WTC11 (cell line): ENCODE data around the gene FGF14. TPM values are rescaled to one million over a fixed set of nuclear protein-coding genes. Genes with fewer than 3 reads are reported as not detected.

Source experiments
- ATAC-seq: fragments of 200-7000 bp; cut with Tn5 transposase; 2 replicates; pipeline ENCODE4 v1.10.0; 2021; ENCODE audit warnings: mild to moderate bottlenecking, moderate library complexity
- CTCF ChIA-PET: fragments of 300-600 bp; sonication (Branson Sonifier 250); formaldehyde crosslinking; loops from one replicate; lab custom pipeline; 2021; ENCODE audit warnings: antibody characterized with exemption; lab: Charles Lee
- POLR2A ChIA-PET: fragments of 350-600 bp; sonication (Branson Sonifier 250); formaldehyde crosslinking; loops from one replicate; lab custom pipeline; 2021; ENCODE audit warnings: antibody characterized with exemption; lab: Charles Lee
- DNase-seq: peaks from one replicate; pipeline ENCODE4 v3.0.0; 2021; ENCODE audit warnings: low spot score
- H3K27ac Mint-ChIP-seq: 2 replicates; pipeline ENCODE4 v1.8.0; 2021; ENCODE audit warnings: mixed read lengths
- H3K27me3 Mint-ChIP-seq: 2 replicates; pipeline ENCODE4 v1.8.0; 2021; ENCODE audit warnings: low read depth, mild to moderate bottlenecking, moderate library complexity, mixed read lengths
- H3K36me3 Mint-ChIP-seq: 2 replicates; pipeline ENCODE4 v1.8.0; 2021; ENCODE audit warnings: mixed read lengths
- H3K4me1 Mint-ChIP-seq: 2 replicates; pipeline ENCODE4 v1.8.0; 2022; ENCODE audit warnings: mixed read lengths
- H3K4me3 Mint-ChIP-seq: 2 replicates; pipeline ENCODE4 v1.8.0; 2021; ENCODE audit warnings: mild to moderate bottlenecking, moderate library complexity, mixed read lengths
- H3K9me3 Mint-ChIP-seq: 2 replicates; pipeline ENCODE4 v1.8.0; 2021; ENCODE audit warnings: mixed read lengths
- AR ChIP-seq: fragments of 250-450 bp; sonication (Bioruptor Pico); IDR thresholded peaks from 2 replicates; pipeline ENCODE4 v1.9.0; 2021; ENCODE audit warnings: mild to moderate bottlenecking
- ATF2 ChIP-seq: sonication (generic); formaldehyde crosslinking; IDR thresholded peaks from 2 replicates; pipeline ENCODE4 v1.8.1; 2022; ENCODE audit warnings: low read depth, missing genetic modification reagents, borderline replicate concordance
- E2F5 ChIP-seq: sonication (generic); formaldehyde crosslinking; IDR thresholded peaks from 2 replicates; pipeline ENCODE4 v1.8.1; 2022; ENCODE audit warnings: mild to moderate bottlenecking, moderate library complexity, missing genetic modification reagents
- ELF4 ChIP-seq: sonication (generic); formaldehyde crosslinking; IDR thresholded peaks from 2 replicates; pipeline ENCODE4 v1.8.1; 2022; ENCODE audit warnings: low read depth, mild to moderate bottlenecking, moderate library complexity, missing genetic modification reagents
- FOXJ3 ChIP-seq: sonication (generic); formaldehyde crosslinking; IDR thresholded peaks from 2 replicates; pipeline ENCODE4 v1.9.0; 2021; ENCODE audit warnings: missing genetic modification reagents, mild to moderate bottlenecking, borderline replicate concordance
- GABPB1 ChIP-seq: sonication (generic); formaldehyde crosslinking; IDR thresholded peaks from 2 replicates; pipeline ENCODE4 v1.8.1; 2023; ENCODE audit warnings: mild to moderate bottlenecking, missing genetic modification reagents
- HMGA2 ChIP-seq: fragments of 250-450 bp; sonication (Bioruptor Pico); IDR thresholded peaks from 2 replicates; pipeline ENCODE4 v1.4.0; 2021; ENCODE audit warnings: mild to moderate bottlenecking, moderate library complexity
- JUN ChIP-seq: sonication (generic); formaldehyde crosslinking; IDR thresholded peaks from 2 replicates; pipeline ENCODE4 v1.8.0; 2023; ENCODE audit warnings: mild to moderate bottlenecking, missing genetic modification reagents
- MAX ChIP-seq: sonication (generic); formaldehyde crosslinking; IDR thresholded peaks from 2 replicates; pipeline ENCODE4 v1.8.0; 2022; ENCODE audit warnings: mild to moderate bottlenecking, missing genetic modification reagents
- OVOL2 ChIP-seq: fragments of 250-450 bp; sonication (Bioruptor Pico); IDR thresholded peaks from 2 replicates; pipeline ENCODE4 v1.9.0; 2021; ENCODE audit warnings: mild to moderate bottlenecking, borderline replicate concordance
- PREB ChIP-seq: sonication (generic); formaldehyde crosslinking; IDR thresholded peaks from 2 replicates; pipeline ENCODE4 v1.8.1; 2022; ENCODE audit warnings: mild to moderate bottlenecking, missing genetic modification reagents, moderate library complexity, borderline replicate concordance
- PRRX2 ChIP-seq: fragments of 250-450 bp; sonication (Bioruptor Pico); IDR thresholded peaks from 2 replicates; pipeline ENCODE4 v1.8.0; 2021; ENCODE audit warnings: mild to moderate bottlenecking
- SP1 ChIP-seq: sonication (generic); formaldehyde crosslinking; conservative IDR thresholded peaks from 2 replicates; pipeline ENCODE4 v1.8.1; 2022; ENCODE audit warnings: missing genetic modification reagents
- TCF7 ChIP-seq: sonication (generic); formaldehyde crosslinking; IDR thresholded peaks from 2 replicates; pipeline ENCODE4 v1.8.0; 2022; ENCODE audit warnings: mild to moderate bottlenecking, low read depth, missing genetic modification reagents, moderate library complexity
- USF2 ChIP-seq: sonication (generic); formaldehyde crosslinking; IDR thresholded peaks from 2 replicates; pipeline ENCODE4 v1.8.1; 2023; ENCODE audit warnings: mild to moderate bottlenecking, missing genetic modification reagents, moderate library complexity
- ZBTB43 ChIP-seq: sonication (generic); formaldehyde crosslinking; IDR thresholded peaks from 2 replicates; pipeline ENCODE4 v1.8.1; 2023; ENCODE audit warnings: mild to moderate bottlenecking, missing genetic modification reagents
- ZMAT4 ChIP-seq: fragments of 250-450 bp; sonication (Bioruptor Pico); IDR thresholded peaks from 2 replicates; pipeline ENCODE4 v1.9.0; 2021; ENCODE audit warnings: mild to moderate bottlenecking
- ZNF219 ChIP-seq: sonication (generic); formaldehyde crosslinking; IDR thresholded peaks from 2 replicates; pipeline ENCODE4 v1.8.0; 2023; ENCODE audit warnings: missing genetic modification reagents, mild to moderate bottlenecking, borderline replicate concordance
- ZNF425 ChIP-seq: fragments of 250-450 bp; sonication (Bioruptor Pico); conservative IDR thresholded peaks from 2 replicates; pipeline ENCODE4 v1.9.0; 2021; ENCODE audit warnings: mild to moderate bottlenecking
- total RNA-seq: library from RNA; stranded (reverse); gene quantifications from 3 replicates; pipeline ENCODE4 v1.2.3, GENCODE V29; 2021

FGF14 gene
- total RNA-seq, 1 experiment from 2014 or later = 0.28 TPM

GRCh38 chr13:101752432-101752831 is 649.4 kb downstream of the FGF14 start (continued):
- no peak for TF ChIP-seq HMGA2 (CRISPR knock-in tag)
- no peak for TF ChIP-seq ATF2 (CRISPR knock-in tag)
- no peak for TF ChIP-seq GABPB1
- no peak for TF ChIP-seq E2F5
- TF ChIP-seq PREB (CRISPR knock-in tag) = no peak
- no peak for TF ChIP-seq ZMAT4 (CRISPR knock-in tag)
- TF ChIP-seq SP1 (CRISPR knock-in tag) = no peak
- no peak for TF ChIP-seq TCF7 (CRISPR knock-in tag)

GRCh38 chr13:101751488-101751887 is 650.4 kb downstream of the FGF14 start:
- Mint-ChIP-seq H3K27ac (0 out of 2 replicates have a peak overlapping the region, but pooled peaks have one; percentile 44), H3K9me3 (no peaks in the 10 kb centered on the region), H3K4me1 (peaks cover 25% of the 10 kb centered on the region), H3K27me3 (no peaks in the 10 kb centered on the region), H3K4me3 (no peak overlapping the region), H3K36me3 (no peaks in the 10 kb centered on the region)
- ATAC-seq (peak; percentile 81), DNase-seq (no peak)
- ChIA-PET CTCF (no interaction called here), POLR2A (no interaction called here)
- TF ChIP-seq MAX (CRISPR knock-in tag) = no peak
- no peak for TF ChIP-seq USF2 (CRISPR knock-in tag)
- TF ChIP-seq ATF2 (CRISPR knock-in tag) = no peak
- TF ChIP-seq JUN (CRISPR knock-in tag) = no peak
- no peak for TF ChIP-seq ZNF425
- TF ChIP-seq ELF4 (CRISPR knock-in tag) = no peak
- no peak for TF ChIP-seq E2F5
- no peak for TF ChIP-seq HMGA2 (CRISPR knock-in tag)
- TF ChIP-seq ZNF219 (CRISPR knock-in tag) = no peak
- no peak for TF ChIP-seq AR (CRISPR knock-in tag)
- no peak for TF ChIP-seq OVOL2 (CRISPR knock-in tag)
- TF ChIP-seq PREB (CRISPR knock-in tag) = no peak
- TF ChIP-seq FOXJ3 = no peak
- no peak for TF ChIP-seq PRRX2 (CRISPR knock-in tag)
- TF ChIP-seq SP1 (CRISPR knock-in tag) = no peak
- TF ChIP-seq ZBTB43 = no peak
